Coronary artery (tissue), 2 donors: ENCODE results near the gene BDH2.

Source experiments
- DNase-seq: peaks from one replicate; pipeline ENCODE4 v3.0.0-alpha.2; 2017; ENCODE audit warnings: low spot score
- H3K27ac ChIP-seq, 2 donors: fragments of 200-600 bp; sonication (generic); one replicate each; pipeline ENCODE4 v1.5.1; 2016 to 2019
- H3K4me3 ChIP-seq: fragments of 200-600 bp; sonication (generic); 2 replicates; pipeline ENCODE4 v1.5.1; 2016; ENCODE audit warnings: mild to moderate bottlenecking, moderate library complexity
- CTCF ChIP-seq: fragments of 200-600 bp; sonication (generic); IDR thresholded peaks from one replicate; pipeline ENCODE4 v1.5.1; 2019; ENCODE audit warnings: antibody characterized with exemption

BDH2 gene

GRCh38 chr4:103099691-103100392 is at the start of gene BDH2:
Gene BDH2, minus strand, starts transcription at chr4:103099834. Its CDS starts 3,580 bp downstream, at chr4:103096254.
- no peak for DNase-seq
- peak within 1 kb of the TSS; percentile 66 for H3K4me3 ChIP-seq

GRCh38 chr4:103144926-103145325 is 45.3 kb upstream of the BDH2 start:
- no peak for DNase-seq
- no peak for TF ChIP-seq CTCF
- H3K4me3 ChIP-seq = no peak overlapping the region
- H3K27ac ChIP-seq = no peak overlapping the region

More at GRCh38 chr4:103099691-103100392, at the start of gene BDH2:
- no peak for TF ChIP-seq CTCF
- H3K27ac ChIP-seq = peak within 1 kb of the TSS; percentile 41 to 62

GRCh38 chr4:103137446-103137827 is 37.8 kb upstream of the BDH2 start:
- no peak overlapping the region for H3K27ac ChIP-seq
- DNase-seq = no peak
- no peak for TF ChIP-seq CTCF
- H3K4me3 ChIP-seq = no peak overlapping the region

GRCh38 chr4:103136671-103137445 is 37.2 kb upstream of the BDH2 start:
- DNase-seq = no peak
- no peak for TF ChIP-seq CTCF
- no peak overlapping the region for H3K4me3 ChIP-seq
- no peak overlapping the region for H3K27ac ChIP-seq

- no peak for TF ChIP-seq CTCF
- Histone ChIP-seq H3K27ac (no peak overlapping the region), H3K4me3 (no peak overlapping the region)
- no peak for DNase-seq
These were observed 29.5 kb upstream of the BDH2 start for GRCh38 chr4:103129174-103129573.

- TF ChIP-seq CTCF = no peak
- no peak overlapping the region for H3K27ac ChIP-seq
- H3K4me3 ChIP-seq = no peak overlapping the region
- DNase-seq = no peak
These were observed 26.5 kb upstream of the BDH2 start for GRCh38 chr4:103126126-103126525.

GRCh38 chr4:103123114-103123513 is 23.5 kb upstream of the BDH2 start:
- no peak for DNase-seq
- no peak for TF ChIP-seq CTCF
- Histone ChIP-seq H3K4me3 (no peak overlapping the region), H3K27ac (no peak overlapping the region)
